GM12878 (cell line): ENCODE measurements around the gene GYPC. TPM values are rescaled to one million over a fixed set of nuclear protein-coding genes. Genes with fewer than 3 reads are reported as not detected.

Source experiments
- ATAC-seq: fragments of 200-7000 bp; cut with Tn5 transposase; 3 replicates; pipeline ENCODE4 v1.9.1; 2020; ENCODE audit warnings: mild to moderate bottlenecking, moderate library complexity
- Bru-seq: library from RNA; stranded (reverse); fragments of 400-500 nt; gene quantifications from one replicate; lab custom pipeline; 2021; lab: Mats Ljungman, UMichigan
- BruChase-seq, 2 experiments: library from RNA; stranded (reverse); fragments of 400-500 nt; gene quantifications; one replicate each; lab custom pipeline; 2021; lab: Mats Ljungman, UMichigan
- BruUV-seq: library from RNA; stranded (reverse); fragments of 400-500 nt; replicated peaks from 2 replicates; lab custom pipeline; 2021; lab: Mats Ljungman, UMichigan
- CTCF ChIA-PET: fragments of 300-600 bp; sonication (Branson Sonifier 250); formaldehyde crosslinking; extraction: SDS; loops from one replicate; lab custom pipeline; 2021; ENCODE audit warnings: inconsistent platforms; lab: Yijun Ruan, JAX
- POLR2A ChIA-PET: fragments of 350-600 bp; formaldehyde crosslinking; extraction: SDS; loops from one replicate; lab custom pipeline; 2021; ENCODE audit warnings: inconsistent platforms; lab: Charles Lee
- RAD21 ChIA-PET: fragments of 300-600 bp; sonication (Branson Sonifier 250); formaldehyde crosslinking; loops from one replicate; lab custom pipeline; 2023; ENCODE audit warnings: antibody characterized with exemption; ENCODE audit not compliant: unreplicated experiment; lab: Charles Lee
- SMC1A ChIA-PET: fragments of 300-600 bp; sonication (Branson Sonifier 250); formaldehyde crosslinking; loops from one replicate; lab custom pipeline; 2023; ENCODE audit not compliant: unreplicated experiment, uncharacterized antibody; lab: Charles Lee
- DNase-seq: peaks from one replicate; pipeline ENCODE4 v3.0.0-alpha.2; 2011; ENCODE audit warnings: low read depth, low spot score
- FAIRE-seq: peaks from 3 replicates; lab custom pipeline; 2011; peaks lifted over from hg19 to GRCh38; lab: Jason Lieb, UNC
- H2AFZ ChIP-seq: 2 replicates; pipeline ENCODE4 v1.6.0; 2011; ENCODE audit warnings: low read depth, low read length, control low read depth; ENCODE audit not compliant: control insufficient read depth
- H3K27ac ChIP-seq: 2 replicates; pipeline ENCODE4 v1.5.1; 2011; ENCODE audit warnings: control low read depth; ENCODE audit not compliant: control insufficient read depth, insufficient read depth
- H3K27me3 ChIP-seq, 2 experiments: replicated peaks in 1 of 2; 2 replicates each; pipeline versions ENCODE4 v1.6.0 to v1.6.1; 2011; ENCODE audit warnings: low read length in 1 of 2; ENCODE audit not compliant: control insufficient read depth in 2 of 2, insufficient read depth in 2 of 2
- H3K36me3 ChIP-seq, 2 experiments: 2 replicates each; pipeline ENCODE4 v1.5.1; 2011; ENCODE audit warnings: low read length in 1 of 2; ENCODE audit not compliant: control insufficient read depth in 2 of 2, insufficient read depth in 2 of 2
- H3K4me1 ChIP-seq: 2 replicates; pipeline ENCODE4 v1.6.1; 2011; ENCODE audit warnings: mild to moderate bottlenecking, low read length, moderate library complexity, mixed read lengths; ENCODE audit not compliant: control insufficient read depth, insufficient read depth
- H3K4me2 ChIP-seq: 2 replicates; pipeline ENCODE4 v1.6.0; 2011; ENCODE audit warnings: control low read depth; ENCODE audit not compliant: control insufficient read depth, insufficient read depth
- H3K4me3 ChIP-seq: fragments of 200-600 bp; sonication (generic); 2 replicates; pipeline ENCODE4 v1.5.1; 2016
- H3K79me2 ChIP-seq: 2 replicates; pipeline ENCODE4 v1.6.0; 2011; ENCODE audit warnings: low read length; ENCODE audit not compliant: control insufficient read depth, insufficient read depth
- H3K9ac ChIP-seq: 2 replicates; pipeline ENCODE4 v1.8.0; 2011; ENCODE audit warnings: low read length, control low read depth, mixed read lengths; ENCODE audit not compliant: control insufficient read depth, insufficient read depth
- H3K9me3 ChIP-seq: replicated peaks from 3 replicates; pipeline ENCODE4 v1.5.1; 2011; ENCODE audit warnings: mild to moderate bottlenecking, low read length; ENCODE audit not compliant: control insufficient read depth, insufficient read depth
- H4K20me1 ChIP-seq: 2 replicates; pipeline ENCODE4 v1.6.0; 2011; ENCODE audit not compliant: control insufficient read depth, insufficient read depth
- CREB1 ChIP-seq: IDR thresholded peaks from 2 replicates; pipeline ENCODE4 v1.6.1; 2012; ENCODE audit warnings: low read depth, mild to moderate bottlenecking, inconsistent platforms
- CREM ChIP-seq: IDR thresholded peaks from 2 replicates; pipeline ENCODE4 v1.6.1; 2014; ENCODE audit warnings: antibody characterized with exemption, low read depth
- DPF2 ChIP-seq: fragments of 450-650 bp; IDR thresholded peaks from 2 replicates; pipeline ENCODE4 v1.6.1; 2017; ENCODE audit warnings: mild to moderate bottlenecking
- EGR1 ChIP-seq, 2 experiments: IDR thresholded peaks; 1 replicate in 1 of 2; 2 replicates in 1 of 2; pipeline ENCODE4 v1.6.1; 2011 to 2012; ENCODE audit warnings: low read depth in 2 of 2, low read length in 2 of 2, borderline replicate concordance in 1 of 2, mild to moderate bottlenecking in 1 of 2, moderate library complexity in 1 of 2
- ESRRA ChIP-seq: IDR thresholded peaks from 2 replicates; pipeline ENCODE4 v1.6.1; 2012; ENCODE audit warnings: mild to moderate bottlenecking, low read length, improper control_type of control experiment
- PAX5 ChIP-seq: IDR thresholded peaks from 2 replicates; pipeline ENCODE4 v1.6.1; 2011; ENCODE audit warnings: low read depth, low read length, borderline replicate concordance
- RELA ChIP-seq: fragments of 450-650 bp; IDR thresholded peaks from 2 replicates; pipeline ENCODE4 v1.8.0; 2014; ENCODE audit warnings: borderline replicate concordance; ENCODE audit not compliant: partially characterized antibody
- SPI1 ChIP-seq: IDR thresholded peaks from 2 replicates; pipeline ENCODE4 v1.6.1; 2011; ENCODE audit warnings: low read depth, mild to moderate bottlenecking, low read length, moderate library complexity, borderline replicate concordance; ENCODE audit not compliant: insufficient read depth
- STAT3 ChIP-seq: IDR thresholded peaks from 2 replicates; pipeline ENCODE4 v1.6.1; 2011; ENCODE audit warnings: low read depth, low read length, improper control_type of control experiment
- TAF1 ChIP-seq: IDR thresholded peaks from 2 replicates; pipeline ENCODE4 v1.6.1; 2011; ENCODE audit warnings: mild to moderate bottlenecking, low read depth, low read length, borderline replicate concordance
- YBX1 ChIP-seq: fragments of 450-650 bp; IDR thresholded peaks from 2 replicates; pipeline ENCODE4 v1.6.1; 2016; ENCODE audit warnings: antibody characterized with exemption
- ZZZ3 ChIP-seq: IDR thresholded peaks from 2 replicates; pipeline ENCODE4 v1.6.1; 2011; ENCODE audit warnings: low read depth; ENCODE audit not compliant: control insufficient read depth, insufficient read length
- WGBS: methylation state at CpG from one replicate; pipeline ENCODE4 v1.1.6; 2016; ENCODE audit warnings: low lambda C conversion rate; ENCODE audit not compliant: insufficient replicate concordance, insufficient coverage; ENCODE audit errors: missing lambda C conversion rate; 5-methylcytosine and 5-hydroxymethylcytosine counted together
- in situ Hi-C: fragments of 300-500 bp; cut with MboI; formaldehyde crosslinking; loops from 9 replicates; pipeline ENCODE4 v1.14.3; 2018; ENCODE audit warnings: mixed read lengths
- intact Hi-C: fragments of 100-400 bp; cut with micrococcal nuclease; formaldehyde crosslinking; loops from one replicate; pipeline ENCODE4 v1.14.2; 2022; ENCODE audit not compliant: unreplicated experiment
- long read RNA-seq, 2 experiments: library from polyadenylated mRNA; unstranded; transcript quantifications; one replicate each; pipeline ENCODE4 v2.0.0, GENCODE V29; 2019 to 2020
- polyA minus RNA-seq, 3 experiments: library from RNA; depleted of rRNA, polyadenylated mRNA; stranded (reverse); fragments of >200 nt; gene quantifications; 2 replicates each; pipeline ENCODE4 v1.2.3, GENCODE V29; 2011
- polyA plus RNA-seq, 11 experiments: library from polyadenylated mRNA; depleted of rRNA in 4 of 11; unstranded in 6 of 11; stranded (reverse) in 5 of 11; fragments of >200 nt; fragmentation: Nextera tagmentation in 4 of 11; fragmentation: Illumina TruSeq in 1 of 11; extraction: Ambion mirVana in 4 of 11; extraction: Trizol in 1 of 11; gene quantifications; 1 replicate in 1 of 11; 2 replicates in 10 of 11; pipeline versions ENCODE4 v1.2.1 to v1.2.3, GENCODE V29; 2011 to 2016; ENCODE audit warnings: inconsistent platforms in 2 of 11, missing spikeins in 2 of 11, low read depth in 1 of 11
- total RNA-seq, 4 experiments: library from RNA; depleted of rRNA in 3 of 4; stranded (reverse); fragments of >200 nt in 3 of 4; fragmentation: Illumina TruSeq in 1 of 4; extraction: Trizol in 1 of 4; gene quantifications; 2 replicates each; pipeline versions ENCODE4 v1.2.1 to v1.2.3, GENCODE V29; 2013 to 2021
- TF ChIP-seq, protein P1 (sequence below): fragments of 450-650 bp; IDR thresholded peaks from 2 replicates; pipeline ENCODE4 v1.6.1; 2017; ENCODE audit warnings: low read depth, mild to moderate bottlenecking, moderate library complexity
- TF ChIP-seq, protein P2 (sequence below): IDR thresholded peaks from 2 replicates; pipeline ENCODE4 v1.6.1; 2012; ENCODE audit warnings: low read depth, low read length, improper control_type of control experiment

Gene GYPC, protein sequence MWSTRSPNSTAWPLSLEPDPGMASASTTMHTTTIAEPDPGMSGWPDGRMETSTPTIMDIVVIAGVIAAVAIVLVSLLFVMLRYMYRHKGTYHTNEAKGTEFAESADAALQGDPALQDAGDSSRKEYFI
- total RNA-seq (2013; cell fraction: nucleolus; rRNA removed): 88.5 and 88.9 TPM in 2 replicates
- total RNA-seq (2014; rRNA removed): 139 TPM in 2 replicates
- 79.2 and 82.0 TPM in 2 replicates for total RNA-seq (2014; rRNA removed; fragmentation: Illumina TruSeq; extraction: Trizol)
- total RNA-seq (2021): 80.1 and 85.2 TPM in 2 replicates
- polyA plus RNA-seq (2011; ENCODE audit: low read depth): 46.1 TPM
- polyA plus RNA-seq (2011; rRNA removed): 95.2 and 132 TPM in 2 replicates
- 184 and 207 TPM in 2 replicates for polyA plus RNA-seq (2011; cell fraction: cytosol; rRNA removed)
- polyA plus RNA-seq (2011; cell fraction: nucleus; rRNA removed): 70.7 and 93.4 TPM in 2 replicates
- polyA plus RNA-seq (2012): 109 and 131 TPM in 2 replicates
- polyA plus RNA-seq (2014; fragmentation: Illumina TruSeq; extraction: Trizol): 26.4 and 72.9 TPM in 2 replicates
- polyA plus RNA-seq (2014; fragmentation: Nextera tagmentation; extraction: Ambion mirVana): 10 to 100 TPM; 26.2 to 37.8 TPM
- polyA plus RNA-seq (2014; rRNA removed): 143 and 150 TPM in 2 replicates
- polyA plus RNA-seq (2016; fragmentation: Nextera tagmentation; extraction: Ambion mirVana): 10 to 100 TPM; 80.7 to 87.6 TPM
- 133 and 136 TPM in 2 replicates for polyA minus RNA-seq (2011; rRNA and poly(A)+ RNA removed)
- polyA minus RNA-seq (2011; cell fraction: cytosol; rRNA and poly(A)+ RNA removed): 29.8 and 36.8 TPM in 2 replicates
- 19.5 and 31.5 TPM in 2 replicates for polyA minus RNA-seq (2011; cell fraction: nucleus; rRNA and poly(A)+ RNA removed)
- Bru-seq, nascent RNA: percentile 81 among the genes with signal in this experiment
- BruChase-seq, experiment 1, labeled RNA remaining after a 6-hour chase: percentile 69 among the genes with signal in this experiment
- percentile 63 among the genes with signal in this experiment for BruChase-seq, experiment 2, labeled RNA remaining after a 2-hour chase
- long read RNA-seq, experiment 1, transcript GYPC-201 (4 exons, 1,246 nt): major isoform, 28 of 32 reads
- long read RNA-seq, experiment 1, partial matches to known transcripts: 0 of 32 reads
- long read RNA-seq, experiment 1, other reads (novel, unspliced or antisense): 0 of 32 reads
- long read RNA-seq, experiment 2, transcript GYPC-201 (4 exons, 1,246 nt): major isoform, 5 of 8 reads
- long read RNA-seq, experiment 2, partial matches to known transcripts: 1 of 8 reads
- long read RNA-seq, experiment 2, other reads (novel, unspliced or antisense): 1 of 8 reads

DNA sequence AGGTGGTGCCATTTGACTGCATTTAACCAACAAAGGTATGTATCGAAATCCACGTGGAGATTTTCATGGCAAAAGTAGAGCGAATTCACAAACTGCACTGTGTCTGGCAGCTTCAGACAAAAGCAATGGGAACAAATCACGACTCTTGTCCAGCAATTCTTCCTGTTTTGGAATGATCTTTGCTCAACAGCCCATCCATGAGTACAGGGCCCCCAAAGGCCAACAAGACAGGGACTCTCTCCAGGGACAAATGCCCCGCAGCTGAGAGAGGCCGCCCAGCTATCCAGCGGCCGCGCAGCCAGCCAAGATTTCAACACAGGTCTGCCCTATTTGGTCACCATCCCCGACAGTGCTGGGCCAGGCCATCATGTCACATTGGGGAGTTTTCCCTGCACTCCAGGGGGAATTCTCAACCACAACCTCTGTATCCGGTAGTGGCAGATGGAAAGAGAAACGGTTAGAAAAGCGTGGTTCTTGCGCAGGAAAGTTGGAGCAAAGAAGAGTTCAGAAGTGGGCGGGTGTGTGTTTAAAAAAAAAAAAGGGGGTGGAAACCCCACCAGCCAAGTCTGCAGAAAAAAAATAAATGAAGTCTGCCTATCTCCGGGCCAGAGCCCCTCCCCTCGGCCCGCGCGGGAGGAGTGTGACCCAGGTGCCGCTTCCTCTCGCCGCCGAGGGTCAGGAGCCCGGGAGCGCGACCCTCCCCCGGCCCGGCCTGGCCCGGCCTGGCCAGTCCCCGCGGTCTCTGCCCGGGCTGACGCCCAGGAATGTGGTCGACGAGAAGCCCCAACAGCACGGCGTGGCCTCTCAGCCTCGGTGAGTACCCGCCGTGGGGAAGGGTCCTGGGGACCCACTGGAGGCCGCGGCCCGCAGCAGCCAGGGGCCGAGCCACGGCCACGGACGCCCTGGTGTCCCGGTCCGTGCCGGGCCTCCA is at the start of gene GYPC:
Gene GYPC, plus strand, starts transcription at position 659 of the 931 bp plus-strand sequence. Its CDS starts 106 bp downstream, at position 765.
- in situ Hi-C loops: loop anchor here (25.0 kb wide), 1 partner anchor 732 kb away; the partner anchor contains the start of gene MAP3K2
- Histone ChIP-seq H3K9me3 (no peaks in the 10 kb centered on the region; the same call in 2 of the 3 replicates), H3K4me2 (peak within 1 kb of the TSS; percentile 99), H2AFZ (peak within 1 kb of the TSS; percentile 89), H3K4me3 (peak within 1 kb of the TSS; percentile 97), H3K27ac (peak within 1 kb of the TSS; percentile 96), H4K20me1 (no peaks in the 10 kb centered on the region), H3K79me2 (peaks cover 47% of the 10 kb centered on the region), H3K36me3 (peaks cover 0 to 3% of the 10 kb centered on the region in 2 experiments; a peak in 1 of 4 replicates), H3K27me3 (no peaks in the 10 kb centered on the region), H3K9ac (peak within 1 kb of the TSS; percentile 91), H3K4me1 (peaks cover 31% of the 10 kb centered on the region)
- RAD21 ChIA-PET: interaction anchor here (1.3 to 2.0 kb wide), 2 partner anchors 12 to 39 kb away, joined by 3 to 5 read pairs; no protein-coding TSS in a partner anchor
- peak; percentile 44 for ATAC-seq
- POLR2A ChIA-PET: interaction anchor here (0.5 kb wide), 1 partner anchor 62 kb away, joined by 3 read pairs; no protein-coding TSS in a partner anchor
- CTCF ChIA-PET: interaction anchor here (1.1 to 1.9 kb wide), 2 partner anchors 20 to 22 kb away, joined by 3 to 6 read pairs; no protein-coding TSS in a partner anchor
- no peak for FAIRE-seq
- BruUV-seq: TSS peak; percentile 56
- SMC1A ChIA-PET: no interaction called here
- intact Hi-C loops: loop anchor here (5.0 kb wide), 1 partner anchor 122 kb away; no protein-coding TSS in a partner anchor
- no peak for DNase-seq
- WGBS: 8% methylated on average over 45 of the region's 51 CpGs
- TF ChIP-seq YBX1 (no peak), ESRRA (no peak), DPF2 (peak; percentile 69), RELA (peak; percentile 68), ZZZ3 (no peak), CREM (peak; percentile 9; the same call in 1 of the 2 replicates), STAT3 (no peak), CREB1 (0 out of 2 replicates have a peak, but pooled peaks have one; percentile 15), PAX5 (peak; percentile 47; the same call in 1 of the 2 replicates), SPI1 (peak; percentile 13; the same call in 1 of the 2 replicates), TAF1 (peak; percentile 44; the same call in 1 of the 2 replicates), EGR1 (IDR thresholded peaks at IDR 0.05; ENCODE audit: borderline replicate concordance in 1 of 2, low read depth in 2 of 2, low read length in 2 of 2) (peak in 1 of 2 experiments; percentile 30; a peak in 1 of 3 replicates)
- TF ChIP-seq, protein P1, sequence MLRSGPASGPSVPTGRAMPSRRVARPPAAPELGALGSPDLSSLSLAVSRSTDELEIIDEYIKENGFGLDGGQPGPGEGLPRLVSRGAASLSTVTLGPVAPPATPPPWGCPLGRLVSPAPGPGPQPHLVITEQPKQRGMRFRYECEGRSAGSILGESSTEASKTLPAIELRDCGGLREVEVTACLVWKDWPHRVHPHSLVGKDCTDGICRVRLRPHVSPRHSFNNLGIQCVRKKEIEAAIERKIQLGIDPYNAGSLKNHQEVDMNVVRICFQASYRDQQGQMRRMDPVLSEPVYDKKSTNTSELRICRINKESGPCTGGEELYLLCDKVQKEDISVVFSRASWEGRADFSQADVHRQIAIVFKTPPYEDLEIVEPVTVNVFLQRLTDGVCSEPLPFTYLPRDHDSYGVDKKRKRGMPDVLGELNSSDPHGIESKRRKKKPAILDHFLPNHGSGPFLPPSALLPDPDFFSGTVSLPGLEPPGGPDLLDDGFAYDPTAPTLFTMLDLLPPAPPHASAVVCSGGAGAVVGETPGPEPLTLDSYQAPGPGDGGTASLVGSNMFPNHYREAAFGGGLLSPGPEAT: peak; percentile 80
- TF ChIP-seq, protein P2, sequence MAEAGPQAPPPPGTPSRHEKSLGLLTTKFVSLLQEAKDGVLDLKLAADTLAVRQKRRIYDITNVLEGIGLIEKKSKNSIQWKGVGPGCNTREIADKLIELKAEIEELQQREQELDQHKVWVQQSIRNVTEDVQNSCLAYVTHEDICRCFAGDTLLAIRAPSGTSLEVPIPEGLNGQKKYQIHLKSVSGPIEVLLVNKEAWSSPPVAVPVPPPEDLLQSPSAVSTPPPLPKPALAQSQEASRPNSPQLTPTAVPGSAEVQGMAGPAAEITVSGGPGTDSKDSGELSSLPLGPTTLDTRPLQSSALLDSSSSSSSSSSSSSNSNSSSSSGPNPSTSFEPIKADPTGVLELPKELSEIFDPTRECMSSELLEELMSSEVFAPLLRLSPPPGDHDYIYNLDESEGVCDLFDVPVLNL: no peak
